Smooth muscle cell of bladder (primary cell): ENCODE results near the gene ZNF518B. TPM values are rescaled to one million over a fixed set of nuclear protein-coding genes. Genes with fewer than 3 reads are reported as not detected.

ENCODE experiments used
- total RNA-seq: library from RNA; depleted of rRNA; stranded (reverse); fragments of >200 nt; gene quantifications from 2 replicates; pipeline ENCODE4 v1.2.3, GENCODE V29; 2014

Gene ZNF518B, protein sequence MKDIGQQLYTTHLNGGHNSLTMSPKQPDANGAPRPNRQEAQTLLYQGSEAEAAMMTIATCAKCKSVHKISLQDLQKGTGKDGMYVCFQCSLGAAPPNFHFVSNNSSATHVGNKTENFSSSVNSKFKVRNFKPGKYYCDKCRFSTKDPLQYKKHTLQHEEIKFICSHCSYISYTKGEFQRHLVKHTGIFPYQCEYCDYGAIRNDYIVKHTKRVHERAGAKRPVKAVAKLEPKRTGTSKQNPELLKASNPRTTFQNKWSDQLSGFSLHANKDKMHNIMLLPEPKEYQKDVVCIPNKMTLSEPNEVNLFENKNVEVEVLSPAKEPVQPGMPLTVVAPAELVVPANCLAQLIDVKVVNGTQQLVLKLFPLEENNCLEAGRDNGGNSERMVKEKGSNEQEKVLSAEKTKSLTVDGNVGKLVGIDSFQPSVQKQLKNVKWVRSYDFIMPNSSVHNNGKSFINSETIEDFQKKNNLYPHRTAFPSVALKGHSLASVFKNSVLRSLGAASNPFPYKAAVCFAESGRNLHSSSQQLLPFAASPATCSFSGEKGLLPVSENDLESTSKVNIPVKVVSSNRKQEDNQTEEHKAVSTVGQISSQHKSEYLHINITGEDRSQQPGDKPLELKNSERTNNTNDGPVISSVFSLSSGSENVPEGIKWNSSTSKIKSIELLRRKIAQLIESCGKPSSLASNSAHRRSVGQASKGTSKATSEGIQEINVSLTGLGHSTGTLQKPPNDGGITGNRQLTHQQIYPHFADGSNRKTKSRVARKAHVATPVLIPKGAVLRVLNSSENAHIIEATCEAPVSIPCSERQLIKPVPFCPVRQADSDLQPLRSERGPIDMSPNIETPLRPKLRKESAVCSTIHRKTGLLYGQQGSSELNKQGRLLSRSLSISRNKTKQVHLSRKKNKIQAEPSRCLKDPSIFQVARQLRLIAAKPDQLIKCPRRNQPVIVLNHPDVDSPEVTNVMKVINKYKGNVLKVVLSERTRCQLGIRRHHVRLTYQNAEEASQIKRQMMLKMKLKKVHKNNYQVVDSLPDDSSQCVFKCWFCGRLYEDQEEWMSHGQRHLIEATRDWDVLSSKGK
- total RNA-seq = 24.5 and 29.0 TPM in 2 replicates

DNA sequence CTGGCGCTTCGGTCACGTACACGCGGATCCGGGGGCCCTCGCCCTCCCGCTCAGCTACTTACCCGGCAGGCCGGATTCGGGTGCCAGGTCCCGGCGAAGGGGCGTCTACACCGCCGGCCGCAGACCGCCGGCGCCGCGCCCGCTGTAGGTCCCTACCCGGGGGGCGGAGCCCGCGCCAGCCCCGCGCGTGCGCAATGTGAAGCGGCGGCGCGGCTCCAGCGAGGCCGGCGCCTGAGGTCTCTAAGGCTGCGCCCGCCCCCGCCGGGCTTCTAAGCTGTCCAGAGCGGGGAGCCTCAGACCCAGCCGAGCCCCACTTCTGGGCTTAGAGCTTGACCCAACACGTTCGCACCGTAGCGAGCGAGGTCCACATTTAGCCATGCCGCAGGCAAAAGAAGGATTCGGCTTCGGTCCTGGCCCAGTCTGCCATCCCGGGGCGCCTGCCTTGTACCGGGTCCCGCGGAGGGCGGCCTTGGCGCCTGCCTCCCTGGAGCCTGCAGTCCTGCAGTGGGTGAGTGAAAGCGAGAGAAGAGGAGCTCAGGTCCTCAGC lies at the start of gene ZNF518B:
Gene ZNF518B, minus strand, starts transcription at position 172 of the 547 bp plus-strand sequence. CDS start 11,098 bp downstream, outside the sequence.

Other genes starting within 250 kb of the ZNF518B start
- gene CLNK, start 227.3 kb upstream of the ZNF518B start, total RNA-seq = not detected in 2 replicates